ENCODE measurements around the gene MYO5A.

MYO5A gene

GRCh38 chr15:52359722-52360121 lies 169.0 kb downstream of the MYO5A start:
- DNase-seq = no peak

DNA sequence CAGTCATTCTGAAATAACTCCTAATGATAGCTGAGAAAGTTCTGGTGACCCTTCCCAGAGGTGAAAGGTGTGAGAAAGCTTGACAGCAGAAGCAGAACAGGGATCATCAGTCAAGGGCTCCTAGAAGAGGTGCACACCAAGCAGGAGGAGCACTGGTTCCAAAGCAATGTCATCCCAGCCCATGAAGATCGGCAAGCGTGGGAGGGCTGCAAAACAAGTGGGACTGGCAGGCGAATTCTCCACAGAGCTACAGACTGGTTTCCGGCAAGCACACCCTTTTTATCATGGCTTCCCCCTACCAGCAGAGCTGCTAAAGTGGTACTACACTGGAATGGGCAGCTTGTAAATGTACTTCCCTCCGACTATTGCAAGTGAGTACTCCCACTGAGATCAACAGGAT lies 170.7 kb downstream of the MYO5A start:
- no peak for DNase-seq

DNA sequence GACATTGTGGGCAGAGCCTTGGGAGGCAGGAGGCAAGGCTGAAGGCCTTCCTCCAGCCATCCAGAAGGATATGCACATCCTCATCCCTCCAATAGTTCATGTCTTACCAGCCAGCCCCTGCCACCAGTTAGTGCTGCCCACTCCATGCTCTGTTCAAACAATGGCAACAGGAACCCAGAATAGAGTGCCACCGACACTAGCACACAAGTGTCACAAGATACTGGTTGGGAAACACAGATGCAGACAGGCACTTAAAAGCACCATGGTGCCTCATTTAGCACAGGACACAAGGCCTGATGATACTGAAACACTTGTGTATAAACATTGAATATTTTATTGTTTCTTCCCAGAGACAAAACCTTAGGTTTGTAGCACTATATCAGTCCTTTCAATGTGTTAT lies 176.6 kb downstream of the MYO5A start:
- DNase-seq = no peak

DNA sequence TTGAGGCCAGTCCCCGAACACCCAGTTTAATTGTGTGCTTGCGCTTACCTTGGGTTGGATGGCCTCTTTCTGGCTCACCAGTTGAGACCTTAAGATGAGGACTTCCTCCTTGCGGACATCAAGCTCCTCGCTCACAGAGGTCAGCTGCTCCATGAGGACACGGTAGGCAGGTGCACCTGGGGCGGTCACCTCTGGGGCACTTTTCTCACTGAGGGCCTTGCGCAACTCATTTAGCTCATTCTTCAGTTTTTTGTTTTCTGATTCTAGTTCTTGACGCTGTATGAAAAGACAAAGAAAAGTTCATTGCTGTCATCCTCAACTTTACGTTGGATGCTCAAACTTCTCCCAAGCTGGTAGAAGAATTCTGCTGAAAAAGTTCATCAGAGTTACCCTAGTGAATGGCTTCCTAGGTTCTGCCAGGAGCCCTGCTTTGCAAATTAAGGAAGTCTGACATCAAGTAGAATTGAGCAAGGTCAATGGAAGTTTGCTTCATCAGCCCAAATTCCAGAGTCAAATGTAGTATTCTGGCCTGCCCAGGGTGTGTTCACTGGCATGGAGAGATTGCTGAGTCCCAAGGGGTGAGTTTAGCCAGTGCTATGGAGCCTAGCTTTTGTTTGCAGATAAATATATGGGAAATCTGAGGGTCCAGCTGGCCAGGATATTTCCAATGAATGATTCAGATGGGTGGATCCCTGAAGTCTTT lies 177.3 kb downstream of the MYO5A start:
- DNase-seq = no peak

DNA sequence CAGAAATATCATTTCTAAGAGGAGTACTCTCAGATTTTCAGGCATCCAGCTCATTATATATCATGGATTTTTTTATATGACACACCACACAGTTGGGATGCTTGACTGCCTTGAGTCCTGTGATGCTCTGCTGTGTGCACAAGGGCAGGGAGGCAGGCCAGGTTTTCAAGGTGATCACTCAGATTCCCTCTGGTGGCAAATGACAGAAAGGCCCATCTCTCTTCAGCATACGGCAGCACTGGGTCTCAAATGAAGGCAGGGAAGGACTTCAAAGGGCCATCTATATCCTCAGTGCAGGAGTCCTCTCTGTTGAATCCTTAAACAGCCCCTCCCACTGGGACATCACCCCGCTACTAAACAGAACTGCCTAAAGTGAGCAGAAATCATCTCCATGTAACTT lies 178.3 kb downstream of the MYO5A start:
- no peak for DNase-seq

GRCh38 chr15:52349052-52349700 lies 179.5 kb downstream of the MYO5A start:
- no peak for DNase-seq

- no peak for DNase-seq
Observed at GRCh38 chr15:52348056-52348745, 180.5 kb downstream of the MYO5A start.

DNA sequence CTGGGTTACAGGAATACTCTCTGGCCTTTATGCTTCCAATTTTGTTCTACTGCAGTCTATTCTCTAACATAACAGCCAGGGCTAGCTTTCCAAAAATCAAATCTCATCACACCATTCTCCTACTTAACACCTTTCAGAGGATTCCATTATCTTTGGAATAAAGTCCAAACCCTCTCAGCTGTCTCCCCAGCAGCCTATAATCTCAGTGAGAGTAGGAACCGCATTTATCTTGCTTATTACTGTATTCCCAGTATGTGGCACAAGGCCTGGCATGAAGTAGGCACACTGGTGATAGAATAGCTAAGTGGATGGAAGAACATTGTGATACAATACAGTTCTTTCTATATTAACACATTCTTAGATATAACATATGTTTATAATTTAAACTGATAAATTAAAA lies 184.1 kb downstream of the MYO5A start:
- no peak for DNase-seq

DNA sequence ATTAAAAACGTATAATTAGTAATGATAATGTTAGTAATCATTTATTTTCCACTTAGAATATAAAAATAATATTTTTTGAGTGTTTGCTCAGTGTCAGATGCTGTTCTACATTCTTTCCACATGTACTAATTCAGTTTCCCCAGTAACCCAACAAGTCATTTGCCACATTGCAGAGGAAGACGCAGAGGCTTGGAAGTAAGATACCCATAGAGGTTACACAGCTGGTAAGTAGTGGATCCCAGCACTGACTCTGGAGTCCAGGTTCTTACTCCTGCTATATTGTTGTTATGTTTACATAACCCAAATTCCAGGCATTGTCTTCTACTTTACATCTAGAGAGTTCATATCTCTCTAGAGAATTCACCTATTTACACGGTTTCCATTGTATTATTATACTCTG lies 184.8 kb downstream of the MYO5A start:
- no peak for DNase-seq

GRCh38 chr15:52340093-52340492 lies 188.6 kb downstream of the MYO5A start:
- no peak for DNase-seq

- no peak for DNase-seq
Observed at GRCh38 chr15:52338891-52339290, 189.8 kb downstream of the MYO5A start.

DNA sequence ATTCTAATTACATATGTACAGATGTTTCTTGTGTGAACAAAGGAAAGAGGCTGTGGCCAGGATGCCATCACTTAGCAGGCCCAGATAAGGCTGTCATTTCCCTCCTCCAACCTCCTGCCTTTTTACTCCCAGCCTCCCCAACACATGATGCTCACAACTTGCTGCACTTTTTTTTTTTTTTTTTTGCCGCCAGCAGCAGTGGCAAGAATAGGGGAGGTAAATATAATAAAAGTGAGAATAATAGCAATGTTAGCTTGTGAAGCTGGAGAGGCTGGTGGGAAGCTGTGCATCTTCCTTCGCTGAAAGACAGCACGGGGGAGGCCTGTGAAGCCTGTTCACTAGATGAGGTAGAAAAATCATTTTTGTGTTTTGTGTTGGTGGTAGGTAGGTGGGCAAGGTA lies 190.6 kb downstream of the MYO5A start:
- DNase-seq = no peak

DNA sequence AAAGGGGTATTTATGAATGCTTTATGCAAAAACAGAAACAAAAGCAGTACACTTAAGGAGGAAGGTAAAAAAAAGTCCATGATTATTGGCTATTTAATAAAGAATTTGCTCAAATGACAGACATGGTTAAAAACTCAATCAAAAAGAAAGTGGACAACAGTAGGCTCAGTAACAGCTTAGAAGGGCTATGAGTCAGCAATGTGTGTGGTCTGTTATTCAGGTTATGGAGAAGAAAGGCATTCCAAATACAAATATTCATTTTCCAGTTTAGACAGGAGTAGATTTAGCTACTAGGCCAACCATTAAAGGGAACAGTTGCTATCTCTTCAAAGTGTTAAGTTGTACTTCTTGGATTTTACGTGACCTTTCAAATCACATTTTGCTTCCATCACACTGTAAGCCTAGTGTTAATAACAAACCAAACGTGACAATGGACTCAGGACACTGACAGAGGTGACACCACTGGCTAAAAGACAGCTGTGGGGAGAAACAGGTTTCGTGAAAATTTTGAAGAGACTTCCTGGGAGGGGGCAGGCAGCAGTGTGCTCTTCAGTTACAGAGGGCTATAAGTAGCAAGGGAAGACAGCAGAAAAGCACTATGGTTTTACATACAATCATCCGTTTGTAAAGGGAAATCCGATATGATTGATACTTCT lies 191.4 kb downstream of the MYO5A start:
- no peak for DNase-seq

- no peak for DNase-seq
Observed at GRCh38 chr15:52336529-52336928, 192.2 kb downstream of the MYO5A start.

GRCh38 chr15:52334491-52335160 lies 194.1 kb downstream of the MYO5A start:
- no peak for DNase-seq

GRCh38 chr15:52331490-52332240 lies 197.0 kb downstream of the MYO5A start:
- DNase-seq = peak; percentile 18 to 50

DNA sequence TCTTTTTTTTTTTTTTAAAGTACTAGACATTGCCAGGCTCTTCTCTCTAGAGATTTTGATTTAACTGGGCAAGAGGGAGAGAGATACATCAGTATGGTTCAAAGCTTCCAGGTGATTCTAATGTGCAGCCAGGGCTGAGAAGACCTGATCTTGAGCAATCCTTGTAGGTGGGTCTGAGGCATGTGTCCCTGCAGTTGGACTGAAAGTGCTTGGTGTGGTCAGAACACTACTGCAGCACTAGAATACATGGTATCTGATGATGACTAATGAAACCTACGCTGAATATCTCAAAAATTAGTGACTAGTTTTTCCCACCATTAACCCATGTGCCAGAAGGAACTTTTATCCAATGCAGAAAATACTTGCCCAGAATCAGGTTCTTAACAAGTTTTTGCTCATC lies 198.7 kb downstream of the MYO5A start:
- DNase-seq = no peak

DNA sequence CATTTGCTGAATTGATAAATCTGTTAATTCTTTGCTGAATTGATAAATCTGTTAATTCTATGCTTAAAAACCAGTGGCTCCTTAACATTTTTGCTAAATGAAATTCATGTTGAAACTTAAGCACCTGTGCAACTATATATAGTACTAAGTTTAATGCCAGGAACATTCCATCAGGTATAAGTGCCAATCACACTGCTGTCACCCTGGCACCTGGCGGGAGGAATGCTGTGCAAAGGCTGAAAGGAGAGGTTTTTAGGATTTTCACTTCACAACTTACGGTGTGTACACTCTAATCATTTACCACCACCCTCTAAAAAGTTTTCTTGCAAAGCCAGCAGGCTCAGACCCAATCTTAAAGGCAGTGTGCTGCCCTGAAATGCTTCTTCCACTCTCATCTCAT lies 199.5 kb downstream of the MYO5A start:
- DNase-seq = no peak

DNA sequence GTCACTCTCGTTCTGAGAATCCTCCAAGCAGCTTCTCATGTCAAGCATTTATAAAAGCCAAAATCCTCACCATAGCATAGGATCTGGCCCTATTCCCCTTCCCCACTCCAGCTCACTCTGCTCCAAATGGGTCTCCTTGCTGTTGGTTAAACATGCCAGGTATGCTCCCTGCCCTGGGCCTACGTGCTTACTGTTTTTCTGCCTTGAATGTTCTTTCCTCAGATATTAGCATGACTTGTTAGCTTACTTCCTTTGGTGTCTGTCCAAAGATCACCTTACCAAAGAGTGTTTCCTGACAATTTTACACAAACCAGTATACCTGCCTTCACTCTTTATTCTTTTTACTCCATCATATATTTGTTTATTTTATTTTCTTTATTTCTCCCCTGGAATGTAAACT lies 200.0 kb downstream of the MYO5A start:
- DNase-seq = no peak

- no peak for DNase-seq
Observed at GRCh38 chr15:52326756-52327155, 201.9 kb downstream of the MYO5A start.

GRCh38 chr15:52324109-52324508 lies 204.6 kb downstream of the MYO5A start:
- DNase-seq = no peak

DNA sequence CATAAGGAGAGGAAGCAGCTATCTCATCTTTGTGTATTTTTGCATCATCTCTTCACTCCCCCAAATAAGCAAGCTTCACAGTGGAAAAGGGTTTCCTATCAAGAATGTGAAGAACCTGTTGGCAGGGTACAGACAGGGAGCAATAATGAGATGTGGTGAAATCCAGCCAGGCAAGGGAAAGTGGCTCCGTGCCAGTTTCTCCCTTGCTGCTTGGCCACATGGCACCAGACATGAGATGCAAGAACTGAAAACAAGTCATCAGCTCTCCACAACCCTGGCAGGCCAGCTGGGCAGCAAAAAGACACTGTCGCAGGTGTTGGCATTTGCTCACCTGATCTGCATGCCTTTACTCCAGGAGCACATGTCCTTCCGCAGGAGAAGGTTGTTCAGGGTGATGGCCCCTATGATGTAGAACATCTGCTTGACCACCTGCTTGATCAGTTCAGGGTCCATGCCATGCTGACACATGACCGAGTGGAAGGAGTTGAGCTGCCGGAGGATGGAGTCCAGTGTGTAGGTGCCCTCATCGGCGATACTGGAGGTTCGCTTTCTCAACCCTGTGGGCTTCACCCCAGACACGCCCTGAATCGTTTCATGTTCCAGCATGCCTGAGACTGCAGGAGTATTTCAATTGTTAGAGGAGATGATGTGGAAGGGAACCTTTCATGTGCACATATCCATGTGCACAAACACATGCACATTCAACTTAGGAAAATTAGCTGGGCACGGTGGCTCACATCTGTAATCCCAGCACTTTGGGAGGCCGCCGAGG lies 209.8 kb downstream of the MYO5A start:
- no peak for DNase-seq
